Right kidney (tissue), 1 donor: ENCODE measurements around the gene ZBTB12.
"Not testable (repeated sequence)": the region's sequence is repeated elsewhere in the genome, so short reads cannot be mapped to it uniquely, and the experiment has no call there.

Source experiments
- DNase-seq: peaks from one replicate; pipeline ENCODE4 v3.0.0-alpha.2; 2016

ZBTB12 gene

GRCh38 chr6:31875877-31876276, 26.0 kb downstream of the ZBTB12 start:
- DNase-seq: no peak

- no peak for DNase-seq
These were observed 26.9 kb downstream of the ZBTB12 start for GRCh38 chr6:31874836-31875572.

GRCh38 chr6:31874084-31874670, 27.7 kb downstream of the ZBTB12 start:
- DNase-seq: no peak

- no peak for DNase-seq
These were observed 30.7 kb downstream of the ZBTB12 start for GRCh38 chr6:31871046-31871659.

GRCh38 chr6:31870385-31870921, 31.4 kb downstream of the ZBTB12 start:
- DNase-seq: no peak

- DNase-seq: no peak
These were observed 32.5 kb downstream of the ZBTB12 start for GRCh38 chr6:31869343-31869742.

GRCh38 chr6:31868658-31868971, 33.3 kb downstream of the ZBTB12 start:
- not testable (repeated sequence) for DNase-seq

GRCh38 chr6:31865205-31866118, 36.4 kb downstream of the ZBTB12 start:
- DNase-seq: no peak

GRCh38 chr6:31864818-31865204, 37.1 kb downstream of the ZBTB12 start:
- DNase-seq: no peak

- DNase-seq: not testable (repeated sequence)
These were observed 37.7 kb downstream of the ZBTB12 start for GRCh38 chr6:31864123-31864562.

GRCh38 chr6:31862344-31863235, 39.3 kb downstream of the ZBTB12 start, which contains the start of gene NEU1:
TSS of gene NEU1 (minus strand) at chr6:31862821. CDS start at chr6:31862776, 45 bp downstream.
- peak; percentile 88 for DNase-seq

- DNase-seq: no peak
These were observed 40.0 kb downstream of the ZBTB12 start for GRCh38 chr6:31861919-31862343.

GRCh38 chr6:31861150-31861549, 40.7 kb downstream of the ZBTB12 start:
- no peak for DNase-seq

- no peak for DNase-seq
These were observed 41.5 kb downstream of the ZBTB12 start for GRCh38 chr6:31860349-31860748.

- DNase-seq: no peak
These were observed 42.0 kb downstream of the ZBTB12 start for GRCh38 chr6:31859923-31860322.

GRCh38 chr6:31858707-31859106, 43.2 kb downstream of the ZBTB12 start:
- DNase-seq: no peak

- DNase-seq: not testable (repeated sequence)
These were observed 44.1 kb downstream of the ZBTB12 start for GRCh38 chr6:31857774-31858173.

GRCh38 chr6:31851980-31852718, 49.7 kb downstream of the ZBTB12 start:
- DNase-seq: not testable (repeated sequence)

GRCh38 chr6:31851485-31851832, 50.4 kb downstream of the ZBTB12 start:
- DNase-seq: no peak

- DNase-seq: no peak
These were observed 51.0 kb downstream of the ZBTB12 start for GRCh38 chr6:31850765-31851484.
